ENCODE data around the gene PROK1.
"Not testable (repeated sequence)": the region's sequence is repeated elsewhere in the genome, so short reads cannot be mapped to it uniquely, and the experiment has no call there.

The PROK1 gene, protein sequence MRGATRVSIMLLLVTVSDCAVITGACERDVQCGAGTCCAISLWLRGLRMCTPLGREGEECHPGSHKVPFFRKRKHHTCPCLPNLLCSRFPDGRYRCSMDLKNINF

DNA sequence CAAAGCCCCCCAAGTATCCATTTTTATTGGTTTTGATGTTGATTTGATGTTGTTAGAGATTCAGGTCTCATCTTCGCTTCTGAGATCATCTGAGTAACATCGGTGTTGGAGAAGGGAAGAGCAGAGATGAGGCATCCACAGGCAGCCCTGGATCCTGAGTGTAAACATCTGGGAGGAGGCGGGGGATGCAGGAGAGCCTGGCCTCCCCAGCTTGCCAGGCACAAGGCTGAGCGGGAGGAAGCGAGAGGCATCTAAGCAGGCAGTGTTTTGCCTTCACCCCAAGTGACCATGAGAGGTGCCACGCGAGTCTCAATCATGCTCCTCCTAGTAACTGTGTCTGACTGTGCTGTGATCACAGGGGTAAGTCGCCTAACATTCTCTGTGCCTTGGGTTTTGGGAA lies at the start of gene PROK1:
TSS of gene PROK1 (plus strand) at position 221 of the 400 bp plus-strand sequence. CDS start at position 289, 68 bp downstream.
- no peak for FAIRE-seq

DNA sequence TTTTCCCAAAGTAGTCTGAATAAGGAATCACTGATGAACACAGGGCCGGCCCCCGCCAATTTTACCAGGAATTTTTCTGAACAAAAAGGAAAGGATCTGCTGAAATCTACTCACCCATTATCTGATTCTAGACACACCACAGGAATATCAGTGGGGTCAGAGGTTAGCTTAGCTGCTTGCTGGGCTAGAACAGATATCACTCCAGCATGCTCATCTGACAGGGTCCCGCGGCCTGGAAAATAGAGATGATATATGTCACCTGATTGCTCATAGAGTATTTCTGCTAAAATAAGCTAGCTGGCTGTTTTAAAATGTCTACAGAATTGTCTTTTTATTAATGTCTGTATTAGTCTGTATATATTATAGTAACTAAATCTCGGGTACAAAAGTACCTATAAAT lies 47.1 kb upstream of the PROK1 start:
- FAIRE-seq = no peak

DNA sequence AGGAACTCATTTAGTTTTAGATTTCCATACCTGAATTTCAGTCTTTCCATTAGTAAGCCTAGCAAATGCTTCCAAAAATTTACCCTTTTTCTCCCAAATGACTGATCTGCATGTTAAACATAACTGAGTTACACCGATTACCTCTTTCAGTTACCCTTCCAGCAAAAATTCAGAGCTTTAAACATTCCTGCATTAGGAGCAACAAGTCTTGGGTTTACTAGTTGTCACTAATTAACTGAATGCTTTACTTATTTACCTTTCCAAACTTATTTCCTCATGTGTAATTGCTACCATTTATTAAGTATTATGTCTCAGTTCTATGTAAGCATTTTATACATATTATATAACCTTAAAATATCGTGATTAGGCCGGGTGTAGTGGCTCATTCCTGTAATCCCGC lies 46.5 kb upstream of the PROK1 start:
- FAIRE-seq = no peak

DNA sequence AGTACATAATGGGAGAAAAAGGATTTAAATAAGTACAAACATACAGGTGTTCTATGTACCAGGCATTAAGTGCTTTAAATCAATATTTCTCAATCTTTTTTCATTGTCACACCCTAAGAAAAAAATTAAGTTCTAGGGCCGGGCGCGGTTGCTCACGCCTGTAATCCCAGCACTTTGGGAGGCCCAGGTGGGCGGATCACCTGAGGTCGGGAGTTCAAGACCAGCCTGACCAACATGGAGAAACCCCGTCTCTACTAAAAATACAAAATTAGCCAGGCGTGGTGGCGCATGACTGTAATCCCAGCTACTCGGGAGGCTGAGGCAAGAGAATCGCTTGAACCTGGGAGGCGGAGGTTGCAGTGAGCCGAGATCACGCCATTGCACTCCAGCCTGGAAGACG lies 44.5 kb upstream of the PROK1 start:
- not testable (repeated sequence) for FAIRE-seq

DNA sequence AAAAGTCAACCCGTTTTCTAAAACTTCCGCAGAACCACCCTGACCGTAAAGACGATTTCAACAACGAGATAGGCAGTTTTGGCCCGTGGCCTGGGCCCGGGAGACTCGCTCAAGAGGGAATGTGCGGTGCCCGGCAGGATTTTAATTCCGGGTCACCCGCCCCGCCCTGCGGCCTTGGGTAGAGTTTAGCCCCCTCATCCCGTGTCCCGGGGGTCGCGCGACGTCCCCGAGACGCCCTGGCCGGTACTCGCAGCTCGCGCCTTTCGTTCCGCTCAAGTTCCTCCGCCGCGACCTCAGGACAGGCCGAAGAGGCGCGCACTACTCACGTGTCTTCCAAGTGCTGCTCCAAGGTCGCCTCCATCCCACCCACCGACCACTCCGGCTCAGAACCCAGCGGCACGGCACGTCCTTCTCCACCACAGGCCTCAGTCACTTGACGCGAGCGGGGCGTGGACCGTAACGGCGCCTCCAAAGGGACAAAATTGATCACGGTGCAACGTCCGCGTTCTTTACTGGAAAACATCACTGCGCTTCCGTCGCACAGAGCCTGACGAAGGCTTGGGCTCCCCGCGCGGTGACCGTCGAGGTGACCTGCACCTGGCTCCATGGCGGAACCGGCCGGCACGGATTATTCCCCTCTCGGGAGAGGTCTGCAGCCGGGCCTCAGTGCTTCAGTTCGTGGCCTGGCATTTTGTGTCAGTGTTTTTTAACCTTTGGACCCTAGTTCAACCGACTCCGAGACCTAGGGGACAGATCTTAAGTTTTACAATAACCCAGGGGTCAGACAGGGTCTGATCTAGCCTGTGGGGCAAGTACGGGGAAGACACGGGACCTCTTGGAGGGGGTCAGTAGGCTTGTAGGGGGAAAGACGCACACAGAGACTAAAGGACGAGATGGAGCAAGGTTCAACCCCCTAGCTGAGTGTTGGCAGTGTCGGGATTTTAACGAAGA lies 43.4 kb upstream of the PROK1 start, which contains the start of gene LAMTOR5:
TSS of gene LAMTOR5 (minus strand) at position 435 of the 951 bp plus-strand sequence. CDS start at position 361, 74 bp downstream.
- peak; percentile 17 for FAIRE-seq

DNA sequence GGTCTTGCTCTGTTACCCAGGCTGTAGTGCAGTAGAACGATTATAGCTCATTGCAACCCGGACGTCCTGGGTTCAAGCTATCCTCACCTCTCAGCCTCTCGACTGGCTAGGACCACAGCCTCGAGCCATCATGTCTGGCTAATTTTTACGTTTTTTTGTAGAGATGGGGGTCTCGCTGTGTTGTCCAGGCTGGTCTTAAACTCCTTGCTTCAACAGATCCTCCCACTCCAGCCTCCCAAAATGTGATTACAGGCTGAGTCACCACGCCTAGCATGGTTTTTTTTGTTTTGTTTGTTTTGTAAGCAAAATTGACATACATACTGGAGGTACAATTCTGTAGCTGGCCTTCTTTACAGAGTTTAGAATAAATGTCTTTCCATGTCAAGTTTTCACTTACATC lies 42.5 kb upstream of the PROK1 start:
- no peak for FAIRE-seq

DNA sequence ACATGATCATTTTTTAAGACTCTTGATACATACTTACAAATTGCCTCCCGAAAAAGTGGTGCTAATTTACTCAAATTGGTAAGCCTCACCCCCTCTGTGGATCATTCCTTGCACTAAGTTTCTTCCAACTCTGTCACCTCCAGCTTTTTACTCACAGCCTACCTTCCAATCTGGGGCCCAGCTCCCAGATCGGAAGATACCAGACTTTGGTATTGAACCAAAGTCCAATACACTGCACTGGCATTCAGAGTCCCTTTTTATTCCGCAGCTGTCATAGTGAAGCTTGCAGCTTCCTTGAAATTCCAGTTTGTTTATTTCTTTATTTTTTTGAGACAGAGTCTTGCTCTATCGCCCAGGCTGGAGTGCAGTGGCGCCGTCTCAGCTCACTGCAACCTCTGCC lies 41.6 kb upstream of the PROK1 start:
- no peak for FAIRE-seq

DNA sequence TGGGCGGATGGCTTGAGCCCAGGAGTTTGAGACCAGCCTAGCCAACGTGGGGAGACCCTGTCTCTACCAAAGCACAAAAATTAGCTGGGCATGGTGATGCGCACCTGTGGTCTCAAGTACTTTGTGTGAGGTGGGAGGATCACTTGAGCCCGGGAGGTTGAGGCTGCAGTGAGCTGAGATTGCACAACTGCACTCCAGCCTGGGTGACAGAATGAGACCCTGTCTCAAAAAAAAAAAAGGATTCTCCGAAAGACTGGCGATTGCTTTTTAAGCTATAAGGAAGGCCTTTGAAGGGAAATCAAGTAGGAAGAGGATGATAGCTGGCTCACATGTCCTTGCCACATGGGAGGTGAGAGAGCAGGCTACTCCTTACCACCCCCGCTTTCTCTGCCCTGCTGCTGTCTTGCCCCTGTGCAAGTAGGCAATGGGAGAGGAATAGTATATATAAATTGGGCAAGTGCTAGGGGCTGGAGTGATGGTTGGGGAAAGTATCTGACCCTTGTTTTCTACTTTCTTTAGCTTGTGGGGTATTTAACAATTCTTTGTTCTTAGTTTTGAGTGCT lies 39.7 kb upstream of the PROK1 start:
- FAIRE-seq = no peak

DNA sequence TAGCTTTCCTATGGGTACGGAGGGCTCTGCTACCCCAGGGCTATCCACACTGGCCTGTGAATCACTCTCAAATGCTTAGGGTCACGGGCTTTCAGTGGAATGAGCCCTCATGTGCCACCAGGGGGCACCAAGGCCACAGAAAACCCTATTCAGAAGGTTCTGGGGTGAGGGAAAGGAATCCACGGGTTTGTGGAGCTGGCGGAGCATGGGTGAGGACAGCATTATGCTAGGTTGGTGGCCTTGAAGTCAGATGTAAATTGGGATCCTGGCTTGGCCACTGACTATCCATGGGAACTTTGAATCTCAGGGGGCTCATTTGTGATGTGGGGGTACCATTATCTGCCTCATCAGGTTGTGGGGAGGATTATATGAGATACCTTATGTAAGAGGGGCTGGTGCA lies 38.4 kb upstream of the PROK1 start:
- no peak for FAIRE-seq

DNA sequence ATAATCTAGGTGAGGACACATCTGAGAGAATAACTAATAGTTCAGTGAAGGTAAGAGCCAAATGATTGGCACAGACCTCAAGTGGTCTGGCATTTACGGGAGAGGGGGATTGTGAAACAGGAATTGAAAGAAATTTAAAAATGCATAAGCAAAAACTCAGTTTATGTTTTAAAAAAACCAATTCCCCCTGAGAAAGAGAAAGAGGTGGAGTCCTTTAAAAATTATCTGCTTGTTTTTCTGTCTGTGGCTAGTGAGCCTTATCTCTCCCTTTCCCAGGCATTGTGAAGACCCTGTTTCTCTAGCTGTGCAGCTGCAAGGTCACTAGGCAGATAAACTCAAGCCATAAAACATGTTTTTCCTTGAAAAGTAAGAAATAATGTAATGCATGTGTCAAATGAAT lies 37.9 kb upstream of the PROK1 start:
- FAIRE-seq = not testable (repeated sequence)

DNA sequence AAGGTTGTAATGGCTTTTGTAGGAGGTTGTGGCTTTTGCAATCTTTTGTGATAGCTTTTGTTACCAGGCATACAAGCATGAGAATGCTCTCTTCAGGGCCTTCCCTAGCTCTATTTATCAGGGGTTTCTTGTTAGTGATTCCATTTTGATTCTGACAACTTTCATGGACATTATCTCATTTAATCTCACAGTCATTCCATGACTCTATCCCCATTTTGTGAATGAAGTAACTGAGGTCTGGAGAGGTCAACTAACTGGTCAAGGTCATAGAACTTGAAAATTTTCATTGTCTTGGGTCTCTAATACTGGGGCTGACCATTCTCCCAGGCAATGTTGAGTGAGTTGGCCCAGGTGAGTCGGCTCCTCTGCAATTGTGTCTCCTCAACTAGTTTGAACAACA lies 32.2 kb upstream of the PROK1 start:
- FAIRE-seq = no peak

DNA sequence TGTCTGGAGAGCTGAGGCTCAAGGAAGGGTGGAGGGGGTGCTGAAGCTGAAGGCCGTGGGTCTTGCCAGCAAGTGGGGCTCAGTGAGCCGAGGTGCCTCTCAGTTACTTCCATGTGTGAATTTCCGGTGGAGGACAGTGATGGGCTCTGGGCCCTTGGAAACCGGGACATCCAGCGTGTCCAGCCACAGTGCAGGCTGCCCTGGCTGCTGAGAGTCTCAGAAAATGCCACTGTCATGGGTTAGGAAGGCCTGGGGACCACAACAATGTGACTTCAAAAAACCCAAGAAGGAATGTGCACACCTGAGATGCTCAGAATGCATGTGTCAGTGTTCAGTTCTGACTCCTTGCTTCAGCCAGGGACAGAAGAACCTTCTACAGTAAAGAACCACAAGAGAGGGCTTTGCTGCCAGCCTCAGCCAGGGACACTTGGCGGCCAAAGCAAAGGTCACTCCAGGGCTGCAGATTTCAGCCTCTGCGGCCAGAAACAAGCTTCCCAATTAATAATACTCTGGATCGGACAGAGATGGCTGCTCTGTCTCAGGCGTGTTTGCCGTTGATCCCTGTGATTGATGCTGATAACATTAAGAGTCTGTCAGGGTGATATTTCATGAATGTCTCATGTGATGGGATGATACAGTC lies 30.8 kb upstream of the PROK1 start:
- FAIRE-seq = no peak

DNA sequence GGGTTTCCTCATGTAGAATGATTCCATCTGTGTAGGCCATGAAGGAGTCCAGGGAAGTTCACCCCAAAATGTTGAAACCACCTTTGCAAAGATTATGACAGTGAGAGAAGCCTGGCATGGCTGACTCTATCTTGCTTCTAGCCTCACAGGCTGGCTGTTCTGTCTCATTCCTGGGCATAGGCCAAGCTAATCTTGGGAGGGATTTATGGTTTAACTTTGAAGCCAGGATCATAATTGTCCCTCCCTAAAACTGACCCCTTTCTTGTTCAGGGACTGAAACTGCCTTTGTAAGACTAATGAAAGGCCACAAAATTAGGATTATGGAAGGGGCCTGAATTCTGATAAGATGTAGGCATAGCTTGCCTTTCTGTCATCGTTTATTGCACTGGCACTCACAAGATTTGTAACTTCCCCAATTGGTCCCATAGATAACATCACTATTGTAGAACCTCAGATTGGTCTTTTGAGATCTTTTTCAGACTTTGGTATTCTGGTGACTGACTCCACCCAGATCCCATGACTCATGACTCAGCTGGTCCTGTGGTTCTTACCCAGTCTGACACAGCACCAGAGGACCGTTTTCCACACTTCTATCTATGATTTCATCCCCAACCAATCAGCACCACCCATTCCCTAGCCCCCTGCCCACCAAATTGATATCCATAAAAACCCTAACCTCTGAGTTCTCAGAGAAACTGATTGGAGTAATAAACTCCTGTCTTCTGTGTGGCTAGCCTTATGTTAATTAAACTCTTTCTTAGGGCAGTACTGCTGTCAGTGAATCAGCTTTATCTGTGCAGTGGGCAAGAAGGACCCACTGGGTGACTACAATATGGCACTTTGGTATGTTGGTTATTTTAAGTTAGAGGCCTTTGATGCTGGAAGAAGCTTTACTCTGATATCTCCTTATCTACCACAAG lies 29.8 kb upstream of the PROK1 start:
- no peak for FAIRE-seq

DNA sequence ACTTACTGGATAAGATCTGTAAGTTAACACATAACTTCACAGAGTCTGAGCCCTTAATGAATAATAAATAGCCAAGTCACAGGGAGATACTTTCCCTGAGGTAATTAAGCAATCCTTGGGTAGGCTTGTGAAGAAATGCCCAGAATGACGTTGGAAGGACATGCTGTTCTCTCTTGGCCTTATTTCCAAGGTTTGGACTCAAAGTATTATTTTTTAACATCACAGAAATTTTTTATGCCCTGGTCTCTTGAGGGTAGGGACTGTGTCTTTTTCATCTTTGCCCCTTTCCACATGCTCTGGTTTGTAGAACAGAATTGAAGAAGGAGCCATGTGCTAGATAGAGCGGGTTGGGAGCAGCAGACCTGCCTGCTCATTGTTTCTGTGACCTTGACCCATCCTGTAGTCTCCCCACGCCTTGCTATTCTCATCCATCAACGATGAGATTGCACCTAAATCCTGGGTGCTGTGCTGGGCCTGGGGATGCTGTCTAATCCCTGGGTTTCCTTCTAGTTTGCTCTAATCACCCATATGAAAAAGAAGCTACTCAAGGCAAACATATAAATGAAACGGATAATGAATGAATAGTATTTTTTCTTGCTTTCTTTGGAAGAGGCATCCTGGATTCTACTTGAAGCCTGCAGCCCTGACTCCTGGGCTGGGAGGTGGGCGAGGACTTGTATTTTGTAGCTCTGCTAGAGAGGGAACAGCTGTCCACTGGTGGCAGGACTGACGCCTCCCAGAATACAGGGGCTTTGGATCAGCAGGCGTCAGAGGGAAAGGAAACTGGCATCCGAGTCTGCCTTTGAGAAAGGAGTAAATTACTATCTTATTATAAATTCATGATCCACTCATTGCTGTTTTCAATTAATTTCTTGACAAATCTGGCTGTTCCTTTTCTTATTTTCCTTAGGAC lies 26.0 kb upstream of the PROK1 start:
- no peak for FAIRE-seq

DNA sequence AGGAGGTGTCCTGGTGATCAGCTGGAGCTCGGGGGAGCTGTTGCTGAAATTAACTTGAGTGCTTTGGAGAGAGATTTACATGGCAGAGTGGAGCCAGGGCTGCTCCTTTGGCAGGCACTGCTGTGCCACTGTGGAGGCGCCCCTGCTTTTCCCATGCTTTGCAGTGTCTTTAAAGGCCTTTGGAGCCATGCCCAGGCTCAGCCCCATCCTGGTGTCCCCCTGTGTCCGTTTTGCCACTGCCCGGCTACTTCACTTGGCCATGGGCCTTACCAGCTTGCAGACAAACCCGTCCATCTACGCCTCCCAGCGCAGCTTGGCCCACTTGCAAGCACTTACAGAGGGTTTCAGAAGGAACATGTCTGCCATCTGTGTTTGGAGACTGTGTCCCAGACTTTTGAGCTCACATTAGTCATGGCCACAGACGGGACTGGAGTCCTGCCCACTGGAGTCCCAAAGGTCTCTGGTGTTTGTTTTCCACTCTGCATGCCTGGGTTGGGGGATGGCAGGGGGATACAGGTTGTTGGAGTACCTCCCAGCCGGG lies 25.3 kb upstream of the PROK1 start:
- no peak for FAIRE-seq

DNA sequence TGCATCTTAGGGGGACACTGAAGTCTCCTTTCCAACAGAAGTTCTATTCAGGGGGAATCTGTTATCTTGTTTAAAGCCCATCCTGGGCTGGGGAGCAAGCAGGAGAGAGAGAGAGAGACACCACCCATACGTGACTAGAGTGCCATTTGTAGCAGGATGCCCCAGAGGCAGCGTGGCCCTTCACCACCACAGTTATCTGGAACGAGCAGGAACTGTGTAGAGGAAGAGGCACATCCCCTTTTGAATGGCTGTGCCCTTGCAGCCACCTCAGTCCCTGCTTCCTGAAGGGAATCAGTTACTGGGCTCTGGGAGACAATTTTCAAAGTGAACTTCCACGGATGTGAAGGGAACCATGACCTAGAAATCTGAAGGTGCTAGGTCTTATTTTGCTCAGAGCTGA lies 24.1 kb upstream of the PROK1 start:
- FAIRE-seq = no peak

DNA sequence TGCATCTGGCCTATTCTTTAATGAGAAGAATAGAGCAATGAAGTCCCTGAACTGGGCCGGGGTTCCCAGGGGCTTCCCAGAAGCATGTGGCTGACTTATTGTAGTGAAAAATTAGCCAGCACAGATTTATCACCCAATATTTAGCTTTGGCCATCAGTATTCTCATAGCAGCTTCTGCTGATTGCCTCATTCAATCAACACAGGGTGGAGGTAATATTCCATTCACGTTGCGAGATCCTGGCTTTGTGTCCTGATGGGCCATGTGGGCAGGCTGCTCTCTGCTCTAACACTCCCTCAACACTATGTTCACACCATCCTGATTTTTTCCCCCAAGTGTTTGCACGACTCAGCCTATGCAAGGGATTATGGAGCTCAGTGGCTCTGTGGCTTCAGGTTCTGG lies 22.0 kb upstream of the PROK1 start:
- no peak for FAIRE-seq

DNA sequence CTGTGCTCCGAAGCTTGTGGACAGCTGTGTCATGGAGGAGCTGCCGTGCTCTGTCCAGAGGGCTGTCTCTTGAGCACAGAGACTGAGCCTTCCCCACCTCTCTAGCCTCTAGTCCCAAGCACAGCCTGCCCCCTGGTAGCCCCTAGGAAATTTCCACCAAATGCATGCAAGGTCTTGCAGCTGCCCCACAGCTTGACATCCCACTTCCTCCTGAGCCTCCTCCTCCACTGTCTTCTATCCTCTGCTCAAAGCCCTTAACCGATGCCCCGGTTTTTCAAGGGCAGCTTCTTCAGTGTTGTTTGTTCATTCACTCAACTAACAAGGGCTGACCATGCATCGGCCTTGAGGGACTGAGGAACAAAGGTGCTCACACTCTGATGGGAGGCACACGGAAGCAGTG lies 20.6 kb upstream of the PROK1 start:
- no peak for FAIRE-seq

DNA sequence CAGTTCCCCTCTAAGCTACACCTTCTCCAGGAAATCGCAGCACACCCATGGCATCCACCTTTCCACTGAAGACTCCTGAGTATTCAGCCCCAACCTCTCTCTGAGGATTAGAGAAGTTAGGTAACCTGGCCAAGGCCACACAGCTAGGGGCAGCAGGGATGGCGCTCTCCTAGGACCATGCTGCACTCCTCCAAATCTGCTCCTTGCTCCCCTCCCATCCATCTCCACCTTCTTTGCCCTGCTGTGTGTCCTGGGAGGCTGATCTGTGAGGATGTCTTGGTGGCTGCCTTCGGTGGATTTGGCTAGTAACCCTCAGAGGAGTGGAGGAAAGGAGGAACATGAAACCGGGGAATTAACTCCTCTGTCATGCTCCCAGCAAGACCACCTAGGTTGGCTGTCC lies 20.0 kb upstream of the PROK1 start:
- FAIRE-seq = no peak

DNA sequence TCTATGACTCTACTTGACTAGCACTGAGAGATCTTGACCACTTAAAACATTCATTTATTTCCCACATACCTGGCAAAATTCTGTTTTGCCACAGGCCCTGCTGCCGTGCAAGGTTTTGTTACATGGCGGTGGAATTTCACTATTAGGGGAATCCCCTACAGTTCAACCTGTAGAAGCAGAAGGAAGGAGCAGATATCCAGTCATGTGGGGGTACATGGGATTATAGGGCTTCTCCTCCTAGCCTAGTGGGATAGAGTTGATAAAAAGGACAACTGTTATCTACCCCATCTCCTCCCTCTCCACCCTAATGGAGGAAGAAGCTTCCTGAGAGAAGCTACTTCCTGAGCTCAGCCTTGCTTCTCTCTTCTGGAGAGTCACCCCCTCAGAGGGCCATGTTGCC lies 17.7 kb upstream of the PROK1 start:
- FAIRE-seq = no peak

DNA sequence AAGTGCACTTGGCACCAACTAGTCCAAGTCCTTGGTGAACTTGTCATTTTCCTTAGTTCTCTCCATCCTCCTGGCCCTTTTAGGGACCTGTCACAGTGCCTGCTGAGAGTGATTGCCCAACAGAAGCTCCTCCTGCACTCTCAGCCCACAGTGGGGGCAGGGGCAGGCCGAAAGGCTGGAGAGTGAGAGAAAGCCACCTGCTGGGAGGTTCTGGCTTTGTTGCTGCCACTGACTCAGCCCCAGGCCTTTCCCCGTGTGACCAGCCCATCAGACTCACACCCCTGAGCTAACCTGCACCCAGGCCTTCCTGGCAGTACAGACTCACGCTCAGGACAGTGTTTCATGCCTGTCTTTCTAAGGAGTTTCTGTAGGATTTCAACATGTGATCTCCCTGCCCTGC lies 17.1 kb upstream of the PROK1 start:
- FAIRE-seq = no peak

Measured in islet of Langerhans (tissue), 1 donor.